Measurements from ENCODE around the gene IL4R. TPM values are rescaled to one million over a fixed set of nuclear protein-coding genes. Genes with fewer than 3 reads are reported as not detected.

IL4R gene
- total and polyA plus RNA-seq, 12 donors, result 5.0 to 28.9 (median 9.9) TPM

DNA sequence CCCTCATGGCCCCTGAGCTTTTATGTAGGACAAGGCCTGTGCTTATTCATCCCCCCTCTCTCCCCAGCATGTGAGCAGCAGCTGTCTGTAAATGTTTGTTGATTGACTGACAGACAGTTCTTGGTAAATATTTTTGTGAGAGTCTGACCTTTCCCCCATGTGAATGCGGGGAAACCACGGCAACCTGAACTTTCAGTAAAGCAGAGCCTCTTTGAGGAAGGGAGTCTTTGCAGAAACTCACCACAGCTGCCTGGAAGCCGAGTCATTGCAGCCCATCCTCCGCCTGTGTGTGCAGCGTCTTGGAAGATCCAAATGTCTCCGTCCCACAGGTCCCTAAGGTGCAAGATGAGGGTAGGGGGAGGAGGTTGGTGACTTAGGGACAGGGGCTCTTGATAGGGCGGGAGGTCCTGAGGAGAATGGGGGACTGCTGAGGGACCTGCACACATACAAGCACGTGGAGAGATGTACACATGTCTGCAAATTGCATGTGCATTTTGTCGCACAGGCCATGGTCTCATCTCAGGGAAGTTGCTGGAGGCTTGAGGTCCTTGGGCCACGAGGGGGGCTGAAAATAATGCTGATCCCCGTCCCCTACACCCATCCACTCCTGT lies 65.2 kb downstream of the IL4R start:
- H3K36me3 ChIP-seq, result no peaks in the 10 kb centered on the region
- H3K4me3 ChIP-seq, result no peak overlapping the region
- H3K4me1 ChIP-seq, result peaks cover 0 to 51% (median 0%) of the 10 kb centered on the region in 9 donors
- peaks cover 0 to 15% (median 0%) of the 10 kb centered on the region in 11 donors for H3K9me3 ChIP-seq
- no peak for ATAC-seq
- intact Hi-C loops (cut with DNase I), result loop anchor here in 5 of 10 donors (5.0 to 10.0 kb wide), 4 partner anchors 76 to 1544 kb away; no protein-coding TSS in a partner anchor
- peaks cover 0 to 6% (median 0%) of the 10 kb centered on the region in 7 donors for H3K27me3 ChIP-seq
- WGBS, 2 donors, result 67 to 69% methylated on average over 11 of the region's 11 CpGs
- peak overlapping the region in 1 of 10 donors; percentile 44 for H3K27ac ChIP-seq
- DNase-seq, result no peak
- TF ChIP-seq CTCF (IDR thresholded peaks at IDR 0.05), result no peak

- 87 to 93% methylated on average over 9 of the region's 9 CpGs for WGBS, 2 donors
- Histone ChIP-seq H3K4me1 (peaks cover 0 to 45% (median 0%) of the 10 kb centered on the region in 9 donors), H3K9me3 (peaks cover 0 to 23% (median 4%) of the 10 kb centered on the region in 11 donors), H3K27ac (no peak overlapping the region), H3K36me3 (no peaks in the 10 kb centered on the region), H3K4me3 (no peak overlapping the region), H3K27me3 (peaks cover 0 to 6% (median 0%) of the 10 kb centered on the region in 7 donors)
- intact Hi-C loops (cut with DNase I), result loop anchor here in 5 of 10 donors (5.0 to 10.0 kb wide), 4 partner anchors 75 to 1545 kb away; no protein-coding TSS in a partner anchor
- TF ChIP-seq CTCF (IDR thresholded peaks at IDR 0.05), result no peak
- ATAC-seq (no peak), DNase-seq (no peak)
Observed at GRCh38 chr16:27379919-27380318, 66.1 kb downstream of the IL4R start.

DNA sequence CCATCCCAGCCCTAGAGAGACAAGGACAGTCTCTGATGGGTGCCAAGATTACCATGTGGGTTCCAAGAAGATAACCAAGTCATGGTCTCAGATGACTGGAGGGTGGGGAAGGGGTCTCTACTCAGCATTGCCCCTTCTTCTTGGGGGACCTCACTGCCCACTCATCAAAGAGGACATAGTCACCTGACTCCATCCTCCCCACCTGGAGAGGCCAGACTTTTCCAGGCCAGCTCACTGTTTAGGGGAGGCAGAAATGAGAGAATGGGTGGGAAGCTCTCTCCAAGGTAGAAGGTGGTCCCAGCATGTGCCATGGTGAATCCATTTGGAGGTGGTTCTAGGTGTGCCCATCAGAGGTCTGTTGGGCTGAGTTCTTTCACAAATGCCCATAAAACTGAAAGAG lies 67.5 kb downstream of the IL4R start:
- Histone ChIP-seq H3K4me3 (no peak overlapping the region), H3K9me3 (peaks cover 0 to 23% (median 4%) of the 10 kb centered on the region in 11 donors), H3K27ac (no peak overlapping the region), H3K27me3 (peaks cover 0 to 6% (median 0%) of the 10 kb centered on the region in 7 donors), H3K4me1 (peaks cover 0 to 37% (median 0%) of the 10 kb centered on the region in 9 donors), H3K36me3 (no peaks in the 10 kb centered on the region)
- intact Hi-C loops (cut with DNase I), result no loop called here
- DNase-seq (no peak), ATAC-seq (no peak)
- TF ChIP-seq CTCF (IDR thresholded peaks at IDR 0.05), result no peak

DNA sequence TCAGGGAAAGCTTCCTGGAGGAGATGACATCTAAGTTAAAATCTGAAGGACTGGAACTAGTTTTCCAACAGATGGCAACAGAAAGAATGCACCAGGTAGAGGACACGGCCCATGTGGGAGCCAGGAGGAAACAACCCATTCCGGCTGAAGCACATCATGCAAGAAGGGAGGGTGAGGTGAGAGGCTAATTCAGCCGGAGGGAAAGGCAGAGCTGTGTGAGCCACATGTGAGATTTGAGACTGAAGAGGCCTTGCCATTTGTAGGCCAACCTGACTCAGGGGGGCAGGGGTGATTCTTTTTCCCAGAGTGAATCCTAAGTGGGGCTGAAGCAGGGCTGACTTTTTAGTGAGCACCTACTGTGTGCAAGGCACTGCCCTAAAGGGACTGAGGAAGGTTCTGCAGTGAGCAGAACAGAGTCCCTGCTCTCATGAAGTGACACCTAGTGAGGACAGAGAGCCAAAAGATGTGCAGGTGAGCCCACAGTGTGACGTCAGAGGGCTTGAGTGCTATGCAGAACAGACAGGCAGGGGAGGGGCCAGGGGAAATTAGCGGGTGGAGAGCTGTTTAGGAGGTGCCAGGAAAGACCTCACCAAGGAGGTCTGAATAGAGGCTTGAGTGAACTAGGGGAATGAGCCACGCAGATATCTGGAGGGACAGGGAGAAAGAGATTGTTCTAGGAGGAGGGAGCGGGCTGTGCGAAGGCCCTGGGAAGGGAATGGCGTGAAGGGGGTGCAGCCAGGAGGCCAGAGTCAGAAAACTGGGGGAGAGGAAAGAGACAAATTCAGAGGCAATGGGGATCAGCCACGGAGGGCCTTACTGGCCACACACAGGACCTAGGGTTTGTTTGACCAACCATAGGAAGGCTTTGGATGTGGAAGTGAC lies 68.4 kb downstream of the IL4R start:
- DNase-seq (no peak), ATAC-seq (no peak)
- TF ChIP-seq CTCF (IDR thresholded peaks at IDR 0.05), result no peak
- Histone ChIP-seq H3K27me3 (peaks cover 0 to 6% (median 0%) of the 10 kb centered on the region in 7 donors), H3K36me3 (no peaks in the 10 kb centered on the region), H3K9me3 (peaks cover 0 to 23% (median 4%) of the 10 kb centered on the region in 11 donors), H3K4me3 (no peak overlapping the region), H3K27ac (no peak overlapping the region), H3K4me1 (peaks cover 0 to 36% (median 0%) of the 10 kb centered on the region in 9 donors)
- 71 to 84% methylated on average over 10 of the region's 10 CpGs for WGBS, 2 donors
- intact Hi-C loops (cut with DNase I), result no loop called here
